Small intestine (tissue), 7 donors: ENCODE measurements around the gene RNPEP. TPM values are rescaled to one million over a fixed set of nuclear protein-coding genes. Genes with fewer than 3 reads are reported as not detected.
A peak's percentile ranks its signal among the peaks of the same experiment; 100 is the strongest.

Source experiments
- DNase-seq, 2 donors: peaks; one replicate each; pipeline versions ENCODE4 v3.0.0 to v3.0.0-alpha.2; 2013
- FAIRE-seq: peaks from 2 replicates; lab custom pipeline; 2012; peaks lifted over from hg19 to GRCh38; lab: Jason Lieb, UNC
- H3K27ac ChIP-seq, 3 donors: one replicate each; pipeline ENCODE4 v1.5.1; 2013; ENCODE audit warnings: low read length in 2 of 3, mild to moderate bottlenecking in 2 of 3, control low read depth in 1 of 3, inconsistent platforms in 1 of 3, low read depth in 1 of 3, moderate library complexity in 1 of 3
- H3K27me3 ChIP-seq, 3 donors: one replicate each; pipeline ENCODE4 v1.6.1; 2013; ENCODE audit warnings: low read length in 3 of 3, inconsistent platforms in 1 of 3; ENCODE audit not compliant: control insufficient read depth in 3 of 3, insufficient read depth in 3 of 3
- H3K36me3 ChIP-seq, 3 donors: one replicate each; pipeline ENCODE4 v1.6.1; 2013; ENCODE audit warnings: low read length in 3 of 3, inconsistent platforms in 1 of 3, low read depth in 1 of 3, mild to moderate bottlenecking in 1 of 3, moderate library complexity in 1 of 3; ENCODE audit not compliant: control insufficient read depth in 3 of 3, insufficient read depth in 2 of 3
- H3K4me1 ChIP-seq, 3 donors: one replicate each; pipeline ENCODE4 v1.6.1; 2013; ENCODE audit warnings: low read length in 2 of 3, inconsistent platforms in 1 of 3, low read depth in 1 of 3, mild to moderate bottlenecking in 1 of 3, moderate library complexity in 1 of 3; ENCODE audit not compliant: control insufficient read depth in 3 of 3, insufficient read depth in 2 of 3
- H3K4me3 ChIP-seq, 3 donors: one replicate each; pipeline ENCODE4 v1.5.1; 2013; ENCODE audit warnings: low read length in 3 of 3, control low read depth in 1 of 3, inconsistent platforms in 1 of 3, low read depth in 1 of 3, mild to moderate bottlenecking in 1 of 3, moderate library complexity in 1 of 3
- H3K9me3 ChIP-seq, 2 donors: one replicate each; pipeline ENCODE4 v1.6.1; 2013; ENCODE audit warnings: low read depth in 1 of 2, low read length in 1 of 2; ENCODE audit not compliant: control insufficient read depth in 2 of 2, insufficient read depth in 1 of 2
- WGBS, 3 donors: extraction: QIAGEN DNeasy Blood & Tissue Kit; methylation state at CpG; one replicate each; pipeline ENCODE4 v1.1.7; 2013; 5-methylcytosine and 5-hydroxymethylcytosine counted together
- polyA plus RNA-seq, 4 donors: library from polyadenylated mRNA; stranded (reverse) in 3 of 4; unstranded in 1 of 4; fragments of 200-250 nt in 3 of 4; fragments of 120-200 nt in 1 of 4; gene quantifications; one replicate each; pipeline versions ENCODE4 v1.2.1 to v1.2.3, GENCODE V29; 2013
- donor health status: healthy with polysubstance abuse.
- donor health status: control.
- donor health status: control.
- donor health status: Bipolar disorder and iron deficiency.
- donor health status: healthy.

Gene RNPEP
- polyA plus RNA-seq, 4 donors, result 61.8 to 183 (median 90.4) TPM

DNA sequence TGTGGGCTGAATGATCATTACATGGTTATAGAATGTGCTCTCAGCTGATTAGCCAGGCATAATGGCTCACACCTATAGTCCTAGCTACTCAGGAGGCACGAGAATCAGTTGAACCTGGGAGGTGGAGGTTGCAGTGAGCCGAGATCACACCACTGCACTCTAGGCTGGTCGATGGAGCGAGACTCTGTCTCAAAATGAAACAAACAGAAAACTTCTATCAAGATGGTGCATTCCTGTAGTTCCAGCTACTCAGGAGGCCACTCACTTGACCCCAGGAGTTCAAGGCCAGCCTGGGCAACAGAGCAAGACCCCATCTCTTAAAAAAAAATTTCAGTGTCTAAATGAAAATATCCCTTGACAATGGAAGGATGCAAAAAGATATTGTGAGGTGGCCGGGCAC is 16.3 kb upstream of the RNPEP start:
- DNase-seq, result no peak
- peaks cover 5 to 43% (median 26%) of the 10 kb centered on the region in 3 donors for H3K36me3 ChIP-seq

DNA sequence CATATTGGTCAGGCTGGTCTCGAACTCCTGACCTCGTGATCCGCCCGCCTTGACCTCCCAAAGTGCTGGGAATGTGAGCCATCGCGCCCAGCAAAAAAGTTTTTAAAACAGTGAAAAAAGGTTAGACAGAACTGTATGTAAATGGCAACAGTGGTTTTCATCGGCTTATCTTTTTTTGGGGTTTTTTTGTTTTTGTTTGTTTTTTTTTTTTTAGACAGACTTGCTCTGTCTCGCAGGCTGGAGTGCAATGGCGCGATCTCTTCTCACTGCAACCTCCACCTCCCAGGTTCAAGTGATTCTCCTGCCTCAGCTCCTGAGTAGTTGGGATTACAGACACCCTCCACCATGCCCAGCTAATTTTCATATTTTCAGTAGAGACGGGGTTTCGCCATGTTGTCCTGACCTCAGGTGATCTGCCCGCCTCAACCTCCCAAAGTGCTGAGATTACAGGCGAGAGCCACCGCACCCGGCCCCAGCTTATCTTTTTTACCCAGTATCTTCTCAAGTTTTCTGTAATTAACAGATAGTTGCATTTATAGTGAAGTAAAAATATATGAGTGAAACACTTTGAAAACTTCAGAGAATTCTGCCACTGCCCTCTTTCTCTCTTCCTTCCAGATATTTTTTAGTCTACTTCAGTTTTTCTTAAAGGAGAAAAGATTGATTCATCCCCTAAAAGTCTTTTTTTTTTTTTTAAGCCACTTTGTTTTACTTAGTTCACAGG is 14.1 kb upstream of the RNPEP start:
- Histone ChIP-seq H3K4me3 (no peak overlapping the region), H3K36me3 (peaks cover 2 to 28% (median 26%) of the 10 kb centered on the region in 3 donors), H3K27ac (no peak overlapping the region), H3K9me3 (no peaks in the 10 kb centered on the region), H3K4me1 (no peaks in the 10 kb centered on the region), H3K27me3 (no peaks in the 10 kb centered on the region)
- WGBS, 3 donors, result 88 to 90% (median 89%) methylated on average over 16 of the region's 16 CpGs
- no peak for FAIRE-seq
- DNase-seq, result no peak

More for the DNA sequence above, 16.3 kb upstream of the RNPEP start:
- H3K9me3 ChIP-seq, result no peaks in the 10 kb centered on the region
- 85 to 93% (median 87%) methylated on average over 5 of the region's 5 CpGs for WGBS, 3 donors
- H3K4me1 ChIP-seq, result no peaks in the 10 kb centered on the region
- H3K27me3 ChIP-seq, result no peaks in the 10 kb centered on the region
- H3K27ac ChIP-seq, result no peak overlapping the region
- no peak overlapping the region for H3K4me3 ChIP-seq
- no peak for FAIRE-seq

GRCh38 chr1:201970334-201971159 is 11.9 kb upstream of the RNPEP start:
- Histone ChIP-seq H3K27ac (no peak overlapping the region), H3K9me3 (no peaks in the 10 kb centered on the region), H3K4me1 (no peaks in the 10 kb centered on the region), H3K36me3 (peaks cover 2 to 21% (median 16%) of the 10 kb centered on the region in 3 donors), H3K4me3 (no peak overlapping the region), H3K27me3 (no peaks in the 10 kb centered on the region)
- 46 to 60% (median 56%) methylated on average over 9 of the region's 9 CpGs for WGBS, 3 donors
- FAIRE-seq (no peak), DNase-seq (no peak)

- Histone ChIP-seq H3K36me3 (peaks cover 0 to 12% (median 0%) of the 10 kb centered on the region in 3 donors), H3K27ac (peak overlapping the region; percentile 60 to 97 (median 77)), H3K9me3 (no peaks in the 10 kb centered on the region), H3K27me3 (no peaks in the 10 kb centered on the region), H3K4me1 (peaks cover 0 to 6% (median 4%) of the 10 kb centered on the region in 3 donors), H3K4me3 (peak overlapping the region in 2 of 3 donors; percentile 47 to 98)
- whole genome bisulfite sequencing, 3 donors, result 5 to 12% (median 8%) methylated on average over 13 to 31 of the region's 31 CpGs
- FAIRE-seq (no peak), DNase-seq (peak in 1 of 2 donors; percentile 69)
Observed at GRCh38 chr1:201982082-201982622, 296 bp upstream of the RNPEP start.

DNA sequence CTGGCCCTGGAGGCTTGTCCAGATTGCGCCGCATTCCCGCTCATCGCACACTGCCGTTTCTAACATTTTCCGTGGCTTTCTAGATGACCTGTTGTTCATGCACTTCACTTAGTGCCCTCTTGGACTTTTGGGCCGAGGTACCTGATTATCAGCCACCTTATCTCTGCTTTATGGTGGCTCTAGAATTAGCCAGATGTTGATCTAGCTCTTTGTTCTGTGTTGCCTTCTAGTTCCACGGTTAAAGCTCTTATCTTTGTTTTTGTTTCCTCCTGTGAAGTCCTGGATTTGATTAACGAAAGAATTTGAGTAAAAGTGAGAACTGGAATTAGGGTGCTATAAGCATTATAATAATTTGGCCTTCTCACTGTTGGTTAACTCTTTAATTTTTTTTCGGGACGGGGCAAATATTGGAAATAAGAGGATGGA is 945 bp downstream of the RNPEP start:
- FAIRE-seq (no peak), DNase-seq (peak; percentile 83 to 92)
- H3K9me3 ChIP-seq, result no peaks in the 10 kb centered on the region
- H3K4me3 ChIP-seq, result peak overlapping the region; percentile 47 to 98 (median 90)
- H3K27me3 ChIP-seq, result no peaks in the 10 kb centered on the region
- H3K27ac ChIP-seq, result peak overlapping the region; percentile 65 to 97 (median 97)
- WGBS, 3 donors, result 3 to 9% (median 6%) methylated on average over 11 of the region's 11 CpGs
- H3K36me3 ChIP-seq, result peaks cover 0 to 12% (median 0%) of the 10 kb centered on the region in 3 donors
- H3K4me1 ChIP-seq, result peaks cover 0 to 6% (median 4%) of the 10 kb centered on the region in 3 donors

GRCh38 chr1:201984446-201984845 is 2.0 kb downstream of the RNPEP start:
- no peak for DNase-seq
- WGBS, 3 donors, result 94 to 98% (median 95%) methylated on average over 3 of the region's 3 CpGs
- no peaks in the 10 kb centered on the region for H3K9me3 ChIP-seq
- H3K4me3 ChIP-seq, result no peak overlapping the region
- FAIRE-seq, result no peak
- no peak overlapping the region for H3K27ac ChIP-seq
- peaks cover 0 to 20% (median 2%) of the 10 kb centered on the region in 3 donors for H3K36me3 ChIP-seq
- H3K27me3 ChIP-seq, result no peaks in the 10 kb centered on the region
- peaks cover 0 to 6% (median 4%) of the 10 kb centered on the region in 3 donors for H3K4me1 ChIP-seq

GRCh38 chr1:201985355-201985754 is 2.9 kb downstream of the RNPEP start:
- H3K27ac ChIP-seq, result no peak overlapping the region
- H3K4me3 ChIP-seq, result no peak overlapping the region
- no peak for DNase-seq
- H3K9me3 ChIP-seq, result no peaks in the 10 kb centered on the region
- H3K4me1 ChIP-seq, result peaks cover 0 to 6% (median 4%) of the 10 kb centered on the region in 3 donors
- no peak for FAIRE-seq
- H3K27me3 ChIP-seq, result no peaks in the 10 kb centered on the region
- H3K36me3 ChIP-seq, result peaks cover under 1 to 29% (median 4%) of the 10 kb centered on the region in 3 donors
- 83 to 97% (median 95%) methylated on average over 2 of the region's 2 CpGs for WGBS, 3 donors

DNA sequence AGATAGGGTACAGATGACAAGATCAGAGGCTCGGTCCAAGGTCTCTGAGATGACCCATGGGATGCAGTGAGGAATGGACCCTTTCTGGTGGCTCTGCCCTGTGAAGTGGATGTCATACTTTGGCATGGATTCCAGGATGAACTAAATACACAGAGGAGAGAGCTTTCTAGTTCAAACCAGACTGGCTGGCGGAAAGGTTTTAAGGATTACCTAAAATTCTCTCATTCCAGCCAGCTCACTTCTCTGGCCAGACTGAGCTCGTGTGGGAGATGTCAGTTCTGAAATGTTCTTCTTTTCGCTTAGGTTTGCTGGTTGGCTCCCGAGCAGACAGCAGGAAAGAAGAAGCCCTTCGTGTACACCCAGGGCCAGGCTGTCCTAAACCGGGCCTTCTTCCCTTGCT is 6.2 kb downstream of the RNPEP start:
- no peak overlapping the region for H3K4me3 ChIP-seq
- H3K4me1 ChIP-seq, result peaks cover 0 to 4% (median 0%) of the 10 kb centered on the region in 3 donors
- H3K9me3 ChIP-seq, result no peaks in the 10 kb centered on the region
- 79 to 84% (median 82%) methylated on average over 7 of the region's 7 CpGs for WGBS, 3 donors
- no peak overlapping the region for H3K27ac ChIP-seq
- no peak for DNase-seq
- FAIRE-seq, result no peak
- no peaks in the 10 kb centered on the region for H3K27me3 ChIP-seq
- peaks cover 5 to 51% (median 7%) of the 10 kb centered on the region in 3 donors for H3K36me3 ChIP-seq
